NCI-H226 (cell line): ENCODE measurements around the gene CAPN15.

Experiments
- DNase-seq: peaks from one replicate; pipeline ENCODE4 v3.0.0-alpha.2; 2015

Gene CAPN15

DNA sequence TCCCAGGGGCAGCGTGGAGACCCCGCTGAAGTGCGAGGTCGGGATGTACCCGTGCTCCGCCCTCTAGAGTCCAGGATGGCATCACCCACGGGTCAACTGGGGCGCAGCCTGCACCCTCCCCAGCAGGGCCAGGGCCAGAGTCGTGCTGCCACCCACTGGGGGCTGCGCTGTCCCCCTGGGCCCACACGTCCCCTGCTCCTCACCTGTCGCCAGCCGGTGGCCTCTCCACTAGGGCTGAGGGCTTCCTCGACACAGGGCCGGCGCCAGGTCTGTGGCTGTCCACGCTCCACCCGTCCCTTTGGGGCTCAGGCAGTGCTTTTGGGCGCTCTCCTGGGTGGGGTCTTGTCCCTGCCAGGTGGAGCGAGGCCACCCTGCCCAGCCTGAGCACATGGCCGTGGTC, 21.1 kb downstream of the CAPN15 start:
- DNase-seq = no peak

DNA sequence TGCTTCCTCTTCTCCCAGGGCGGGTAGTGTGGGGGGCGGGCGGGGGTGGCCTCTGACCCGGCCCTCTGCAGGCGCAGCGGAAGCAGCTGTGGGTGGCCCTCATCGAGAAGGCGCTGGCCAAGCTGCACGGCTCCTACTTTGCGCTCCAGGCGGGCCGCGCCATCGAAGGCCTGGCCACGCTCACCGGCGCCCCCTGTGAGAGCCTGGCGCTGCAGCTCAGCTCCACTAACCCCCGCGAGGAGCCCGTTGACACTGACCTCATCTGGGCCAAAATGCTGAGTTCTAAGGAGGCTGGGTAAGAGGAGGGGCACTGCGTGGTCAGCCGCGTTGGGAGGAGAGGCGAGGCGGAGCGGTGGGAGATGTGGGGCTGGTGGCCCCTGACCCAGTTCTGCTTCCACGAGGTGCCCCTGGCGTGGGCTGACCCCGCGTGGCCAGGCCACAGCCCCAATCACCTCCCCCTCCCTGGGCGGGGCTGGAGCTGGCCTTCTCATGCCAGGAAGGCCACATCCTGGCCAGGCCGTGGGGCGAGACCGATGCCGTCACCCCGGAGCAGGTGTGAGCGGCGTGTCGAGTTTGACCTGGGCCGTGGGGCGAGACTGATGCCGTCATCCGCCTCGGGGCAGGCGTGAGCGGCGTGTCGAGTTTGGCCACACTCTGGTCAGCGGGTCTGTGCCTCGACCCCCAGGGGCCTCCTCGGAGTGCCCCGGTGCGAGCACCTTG, 22.2 kb downstream of the CAPN15 start:
- DNase-seq = no peak

DNA sequence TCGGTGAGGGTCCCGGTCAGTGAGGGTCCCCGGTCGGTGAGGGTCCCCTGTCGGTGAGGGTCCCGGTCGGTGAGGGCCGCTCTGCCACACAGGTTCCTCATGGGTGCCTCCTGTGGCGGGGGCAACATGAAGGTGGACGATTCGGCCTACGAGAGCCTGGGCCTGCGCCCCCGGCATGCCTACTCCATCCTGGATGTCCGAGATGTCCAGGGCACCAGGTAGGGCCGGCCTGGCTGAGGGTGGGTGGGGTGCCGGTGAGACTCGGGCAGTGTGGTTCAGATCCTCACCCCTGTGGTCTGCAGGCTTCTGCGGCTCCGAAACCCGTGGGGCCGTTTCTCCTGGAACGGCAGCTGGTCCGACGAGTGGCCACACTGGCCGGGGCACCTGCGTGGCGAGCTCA, 23.7 kb downstream of the CAPN15 start:
- DNase-seq = no peak

DNA sequence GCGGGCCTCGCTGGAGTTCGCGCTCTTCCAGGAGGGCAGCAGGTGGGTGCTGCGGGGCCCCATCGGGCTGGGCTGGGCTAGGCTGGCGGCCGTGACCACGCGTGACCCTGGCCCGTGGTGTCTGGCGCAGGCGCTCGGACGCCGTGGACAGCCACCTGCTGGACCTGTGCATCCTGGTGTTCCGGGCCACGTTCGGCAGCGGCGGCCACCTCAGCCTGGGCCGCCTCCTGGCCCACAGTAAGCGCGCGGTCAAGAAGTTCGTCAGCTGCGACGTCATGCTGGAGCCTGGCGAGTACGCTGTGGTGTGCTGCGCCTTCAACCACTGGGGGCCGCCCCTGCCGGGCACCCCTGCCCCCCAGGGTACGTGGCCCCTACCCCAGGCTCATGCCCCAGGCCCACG, 24.7 kb downstream of the CAPN15 start:
- DNase-seq = no peak

DNA sequence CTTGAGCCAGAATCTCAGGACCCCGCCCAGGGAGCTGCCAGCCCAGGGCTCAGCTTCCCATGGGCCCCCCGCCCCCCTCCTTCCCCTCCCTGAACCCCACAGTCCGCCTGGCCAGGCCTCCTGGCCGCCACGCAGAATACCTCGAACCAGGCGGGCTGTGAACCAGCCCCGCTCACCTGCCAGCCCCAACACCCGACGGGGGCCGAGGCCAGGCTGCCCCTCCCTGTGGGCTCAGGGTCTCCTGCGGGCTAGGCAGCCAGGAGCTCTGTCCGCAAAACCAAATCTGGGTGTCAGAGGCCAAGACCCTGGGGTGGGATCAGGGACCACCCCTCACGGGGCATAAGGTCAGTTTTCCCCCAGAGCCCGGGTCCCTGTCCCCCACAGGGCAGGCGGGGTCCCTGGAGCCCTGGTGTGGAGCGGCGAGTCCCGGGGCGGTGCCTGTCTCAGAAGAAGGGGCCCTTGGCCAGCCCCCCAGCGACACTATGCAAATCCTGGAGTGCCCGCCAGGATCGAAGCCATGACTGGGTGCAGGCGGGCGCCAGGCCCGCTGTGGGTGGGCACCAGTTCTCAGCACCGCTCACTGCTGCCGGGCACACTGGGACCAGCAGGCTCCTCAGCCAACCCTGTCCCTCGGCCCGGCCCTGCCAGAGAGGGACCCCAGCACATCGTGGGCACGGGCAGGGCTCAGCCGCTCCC, 26.2 kb downstream of the CAPN15 start:
- DNase-seq = no peak

DNA sequence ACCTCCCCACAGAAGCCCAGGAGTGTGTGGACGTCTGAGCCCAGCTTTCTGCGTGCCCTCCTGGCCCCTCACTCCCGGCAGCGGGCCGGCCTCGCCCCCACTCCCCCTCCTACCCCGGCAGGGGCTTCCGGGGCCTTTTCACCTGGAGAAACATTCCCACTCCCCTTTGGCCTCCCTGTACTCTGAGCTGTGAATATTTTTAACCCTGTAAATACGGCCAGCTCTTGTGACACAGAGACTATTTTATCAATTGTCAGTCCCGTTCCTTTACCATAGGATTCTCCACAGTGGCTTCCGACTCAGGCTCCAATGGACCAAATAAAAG, 26.7 kb downstream of the CAPN15 start:
- no peak for DNase-seq

DNA sequence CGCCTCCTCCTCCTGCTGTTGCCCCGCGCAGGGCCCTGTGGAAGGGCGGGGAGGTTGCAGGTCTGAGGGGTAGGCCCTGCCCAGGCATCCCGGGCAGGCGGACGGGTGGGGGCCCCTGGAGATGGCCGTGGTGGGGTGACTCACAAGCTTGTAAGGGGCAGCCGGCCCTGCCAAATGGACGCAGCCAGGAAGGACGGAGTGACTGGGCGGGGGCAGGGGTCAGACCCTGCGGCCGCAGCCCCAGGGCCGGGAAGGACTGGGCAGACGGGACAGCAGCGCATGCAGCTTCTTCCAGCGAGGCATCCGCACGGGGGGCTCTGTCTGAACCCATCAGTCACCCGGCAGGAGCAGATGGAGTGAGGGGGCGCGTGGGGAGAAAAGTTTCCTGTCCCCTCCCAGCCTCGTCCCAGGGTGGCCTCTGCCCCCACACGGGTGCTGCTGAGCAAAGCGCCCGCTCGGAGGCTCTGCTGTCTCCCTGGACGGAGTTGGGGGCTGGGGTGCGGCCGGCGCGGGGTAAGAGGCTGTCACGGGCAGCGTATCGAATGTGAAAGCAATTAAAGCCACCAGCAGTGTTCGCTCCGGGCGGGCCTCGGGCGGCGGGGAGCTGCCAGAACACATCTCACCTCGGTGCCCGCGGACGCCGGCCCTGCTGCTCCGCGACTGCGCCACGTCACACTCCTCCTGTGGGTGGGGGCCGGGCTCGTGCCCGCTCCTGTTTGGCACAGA, 27.3 kb downstream of the CAPN15 start:
- no peak for DNase-seq

DNA sequence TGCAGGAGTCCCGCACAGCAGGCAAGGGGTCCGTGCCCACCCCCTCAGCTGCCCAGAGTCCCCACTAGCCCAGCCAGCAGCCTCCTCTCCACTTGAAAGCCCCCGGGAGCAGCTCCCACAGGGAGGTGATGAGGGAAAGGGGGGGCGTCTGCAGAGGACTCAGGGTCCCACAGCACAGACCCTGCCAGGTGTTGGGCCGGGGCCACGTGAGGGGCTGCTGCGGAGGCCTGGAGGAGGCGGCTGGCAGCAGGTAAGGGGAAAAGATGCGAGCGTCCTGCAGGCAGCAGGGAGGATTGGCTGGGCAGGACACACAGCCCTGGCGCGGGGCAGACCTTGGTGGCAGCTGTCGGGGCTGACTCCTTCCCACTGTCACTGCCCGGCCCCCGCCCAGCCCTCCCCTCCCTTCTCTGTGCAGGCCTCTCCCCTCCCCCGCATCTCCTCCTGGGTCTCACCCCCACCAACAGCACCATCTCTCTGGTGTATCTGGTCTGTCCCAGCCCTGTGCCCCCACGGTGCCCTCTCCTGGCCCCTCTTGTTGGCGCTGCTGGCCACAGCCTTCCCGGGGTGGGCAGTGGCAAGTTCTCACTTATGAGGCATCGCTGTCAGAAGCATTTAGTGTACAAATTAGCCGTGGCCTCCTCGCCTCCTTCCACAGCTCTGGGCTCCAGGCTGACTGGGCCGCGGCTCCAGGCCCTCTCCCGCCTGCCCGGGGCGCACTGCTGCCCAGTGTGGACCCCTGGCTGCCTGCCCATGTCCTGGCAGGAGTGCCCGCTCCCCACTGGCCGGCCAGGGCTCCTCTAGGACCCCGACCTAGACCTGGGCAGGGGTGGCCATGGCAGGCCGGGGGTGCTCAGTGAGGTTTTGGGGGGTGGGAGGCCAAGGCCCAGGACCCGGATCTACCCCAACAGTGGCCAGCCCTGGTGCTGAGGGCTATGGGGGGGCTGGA, 28.3 kb downstream of the CAPN15 start:
- DNase-seq = no peak

DNA sequence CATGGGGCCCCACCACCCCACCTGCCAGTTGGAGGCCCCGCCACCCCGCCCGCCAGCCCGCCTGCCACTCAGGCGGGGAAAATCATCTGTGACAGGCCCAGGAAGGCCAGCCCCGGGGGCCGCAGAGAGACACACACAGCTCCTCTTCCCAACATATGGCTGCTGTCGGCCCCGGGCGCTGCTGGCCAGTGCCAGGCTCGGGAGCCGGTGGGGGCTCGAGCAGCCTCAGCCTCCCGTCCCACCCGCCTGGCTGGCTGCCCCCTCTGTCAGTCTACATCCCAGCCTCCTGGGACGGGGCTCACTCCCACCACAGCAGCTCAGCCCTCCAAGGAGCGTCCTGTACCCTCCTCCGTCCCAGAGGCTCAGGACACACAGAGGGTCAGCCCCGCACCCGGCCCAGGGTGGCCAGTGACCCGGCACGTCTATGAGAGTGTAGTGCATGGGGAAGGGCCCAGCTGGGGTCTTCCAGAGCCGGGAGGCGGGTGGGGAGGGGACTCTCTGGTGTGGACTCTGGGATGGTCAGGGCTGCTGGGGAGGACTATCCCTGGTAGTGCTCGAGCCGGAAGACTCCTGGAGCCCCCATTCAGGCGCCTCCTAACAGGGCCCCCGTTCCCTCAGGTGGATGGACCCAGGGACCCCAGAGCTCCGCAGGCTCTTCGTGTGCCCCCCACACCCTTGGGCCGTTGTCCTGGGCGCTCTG, 29.1 kb downstream of the CAPN15 start:
- DNase-seq = no peak

DNA sequence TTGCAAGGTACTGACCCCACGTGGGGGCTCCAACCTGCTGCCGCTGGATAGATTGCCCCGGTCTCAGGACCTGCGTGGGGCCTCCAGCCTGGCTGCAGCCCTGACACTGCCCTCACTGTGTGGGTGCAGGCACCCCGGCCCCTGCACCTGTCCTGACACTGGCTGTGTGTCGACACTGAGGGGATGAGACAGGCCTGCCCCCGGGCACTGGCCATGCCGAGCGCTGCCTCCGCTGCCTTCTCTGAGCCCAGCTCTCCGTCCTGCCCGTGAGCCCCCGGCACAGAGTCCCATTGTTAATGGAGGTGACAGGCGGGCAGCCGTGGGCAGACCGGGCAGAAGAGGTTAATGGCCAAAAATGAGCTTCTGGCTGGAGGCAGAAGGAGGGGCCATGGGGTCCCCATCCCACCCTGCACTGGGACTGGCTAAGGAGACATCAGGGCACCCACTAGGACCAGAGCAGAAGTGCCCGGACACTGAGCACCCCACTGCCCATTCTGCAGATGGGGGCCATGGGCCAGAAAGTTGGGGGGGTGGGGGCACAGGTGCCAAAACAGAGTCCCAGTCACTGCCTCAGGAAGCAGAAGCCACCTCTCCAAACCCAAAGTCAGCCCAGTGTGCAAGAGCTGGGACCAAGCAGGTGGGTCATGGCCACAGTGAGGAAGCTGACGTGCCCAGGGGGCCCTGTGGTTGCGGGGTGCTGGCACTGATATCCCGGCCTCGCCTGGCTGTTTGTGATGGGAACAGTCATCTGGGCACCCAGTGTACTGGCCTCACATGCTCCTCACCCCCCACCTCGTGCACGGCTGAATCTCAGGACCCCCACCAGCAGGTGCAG, 30.2 kb downstream of the CAPN15 start:
- DNase-seq = no peak

DNA sequence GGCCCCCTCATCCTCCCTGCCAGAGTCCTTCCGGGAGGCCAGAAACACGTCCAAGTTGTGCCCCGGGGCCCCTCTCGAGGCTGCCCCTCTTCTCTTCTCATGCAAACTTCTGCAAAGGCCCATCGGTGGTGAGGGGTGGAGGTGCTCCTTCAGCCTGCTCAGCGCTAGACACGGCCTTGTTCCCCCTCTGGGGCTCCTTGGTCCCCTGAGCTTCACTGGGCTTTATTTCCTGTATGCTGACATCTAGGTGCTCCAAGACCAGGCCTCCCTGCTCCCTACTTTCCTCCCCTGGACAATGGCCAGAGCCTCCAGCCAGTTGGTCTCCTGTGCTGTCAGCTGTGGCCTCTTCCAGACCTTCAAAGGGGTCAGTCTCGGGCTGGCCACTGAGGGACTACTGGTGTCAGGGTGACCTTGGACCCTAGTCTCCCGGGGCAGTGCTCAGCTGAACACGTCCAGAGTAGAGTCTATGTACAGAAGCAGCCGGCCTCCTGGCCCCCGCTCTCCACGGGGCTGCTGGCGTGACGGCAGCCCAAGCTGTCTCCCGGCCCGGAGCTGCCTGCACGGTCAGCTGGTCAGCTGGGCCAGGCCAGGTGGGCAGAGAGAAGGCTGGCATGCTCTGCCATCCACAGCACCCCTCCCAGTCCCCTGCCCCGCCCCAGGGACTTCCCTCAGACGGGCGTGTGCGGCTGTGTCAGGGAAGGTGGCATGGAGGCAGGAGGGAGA, 30.9 kb downstream of the CAPN15 start:
- no peak for DNase-seq

DNA sequence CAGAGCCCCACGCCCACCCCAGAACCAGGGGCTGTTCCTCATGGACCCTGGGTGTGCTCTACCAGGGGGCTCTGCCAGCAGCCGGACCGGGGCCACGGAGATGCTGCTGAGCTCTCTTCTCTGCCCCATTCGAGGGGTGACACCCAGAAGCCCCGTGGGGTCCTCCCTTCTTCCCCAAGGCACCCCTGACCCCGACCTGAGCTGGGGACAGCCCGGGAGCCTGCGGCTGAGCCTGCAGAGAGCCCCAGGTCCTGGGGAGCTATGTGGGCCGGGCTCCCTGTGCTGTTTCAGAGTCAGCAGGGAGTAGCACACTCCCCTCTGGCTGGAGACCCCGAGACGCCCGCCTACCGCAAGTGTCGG, 31.5 kb downstream of the CAPN15 start:
- DNase-seq = no peak

DNA sequence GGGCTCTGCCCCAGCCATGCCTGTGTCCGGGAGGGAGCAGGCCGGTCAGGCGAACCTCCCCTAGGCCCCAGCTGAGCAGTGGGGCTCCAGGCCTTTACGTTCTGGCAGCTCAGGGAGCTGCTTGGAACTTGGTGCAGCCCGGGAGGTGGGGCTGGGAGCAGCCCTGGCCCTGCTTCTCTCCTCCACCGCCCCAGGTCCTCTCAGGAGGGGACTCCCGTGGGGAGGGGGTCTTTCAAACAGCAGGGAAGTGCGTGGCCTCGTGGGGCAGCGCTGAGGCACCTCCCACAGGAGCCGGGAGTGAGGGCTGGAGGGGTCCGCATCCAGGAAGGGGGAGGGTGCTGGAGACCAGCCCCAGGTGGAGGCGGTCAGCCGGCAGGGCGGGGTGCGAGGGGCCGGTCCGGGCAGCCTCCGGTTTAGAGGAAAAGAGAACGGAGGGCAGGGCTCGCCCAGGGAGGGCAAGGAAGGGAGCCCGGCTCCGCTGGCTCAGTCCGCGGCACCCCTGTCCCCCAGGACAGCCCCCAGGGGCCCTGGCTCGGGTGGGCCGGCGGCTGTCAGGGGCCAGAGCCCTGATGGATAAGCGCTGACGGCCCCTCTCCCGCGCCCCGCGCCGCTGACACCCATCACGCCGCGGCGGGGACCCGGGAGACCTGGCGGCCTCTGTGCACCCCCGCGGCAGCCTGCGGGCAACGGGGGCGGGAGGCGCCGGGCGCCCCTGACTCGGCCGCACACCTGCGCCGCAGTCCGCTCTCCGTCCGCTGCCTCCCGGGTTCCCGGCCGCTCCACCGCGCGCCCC, 32.1 kb downstream of the CAPN15 start:
- no peak for DNase-seq

DNA sequence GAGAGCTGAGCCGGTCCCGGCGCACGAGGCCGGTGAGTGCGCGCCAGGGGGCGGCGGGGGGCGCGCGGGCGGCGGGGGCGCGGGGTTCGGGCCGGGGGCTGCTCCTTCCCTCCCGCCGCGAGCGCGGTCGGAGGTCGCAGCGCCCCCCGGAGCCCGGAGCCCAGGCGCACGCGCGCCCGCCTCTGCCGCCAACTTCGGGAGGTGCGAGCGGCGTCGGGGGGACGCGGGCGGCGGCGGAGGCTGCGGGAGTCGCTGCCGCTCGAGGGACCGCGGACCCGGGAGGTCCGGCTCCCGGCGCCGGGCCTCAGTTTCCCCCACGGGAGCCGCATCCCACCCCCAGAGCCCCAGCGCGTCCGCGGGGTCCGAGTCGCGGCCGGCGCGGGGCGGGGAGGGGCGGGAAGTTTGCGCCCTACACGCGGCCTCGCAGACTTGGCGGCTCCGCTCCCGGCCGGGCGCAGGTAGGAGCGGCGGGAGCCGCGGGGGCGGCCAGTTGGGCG, 32.7 kb downstream of the CAPN15 start, which contains the start of gene PRR35:
Gene PRR35 (plus strand): TSS at position 191 of the 497 bp plus-strand sequence. CDS start 2,901 bp downstream, outside the sequence.
- DNase-seq = no peak

DNA sequence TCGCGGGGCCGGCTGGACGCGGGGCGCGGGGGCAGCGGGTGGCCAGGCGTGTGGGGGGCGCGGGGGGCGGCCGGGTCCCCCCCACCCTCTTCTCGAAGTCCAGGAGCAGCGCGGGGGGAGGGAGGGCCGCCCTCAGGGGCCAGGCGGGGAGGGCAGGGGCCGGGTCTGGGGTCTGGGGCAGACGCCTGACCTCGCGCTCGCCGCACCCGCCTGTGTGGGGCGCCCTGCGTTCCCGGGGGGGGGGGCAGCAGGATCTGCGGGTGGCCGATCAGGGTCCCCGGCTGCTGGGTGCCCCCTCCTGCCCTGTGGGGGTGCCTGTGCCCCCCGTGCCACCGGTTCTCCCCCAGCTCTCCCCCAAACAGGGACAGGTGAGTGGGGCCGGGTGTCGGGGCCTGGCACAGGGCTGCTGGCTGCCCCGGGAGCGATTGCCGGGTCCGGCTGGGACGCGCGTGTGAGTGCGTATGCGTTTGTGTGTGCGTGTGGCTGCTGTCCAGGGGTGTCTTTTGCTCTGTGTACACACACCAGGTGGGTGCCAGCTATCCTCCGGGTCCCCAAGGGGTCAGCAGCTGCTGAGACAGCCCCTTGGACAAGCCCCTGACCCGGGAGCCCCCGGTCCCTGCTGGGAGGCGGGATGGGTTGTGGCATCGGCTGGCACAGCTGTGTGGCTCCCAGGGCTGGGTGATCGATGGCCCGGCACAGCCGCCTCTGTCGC, 33.3 kb downstream of the CAPN15 start:
- no peak for DNase-seq

DNA sequence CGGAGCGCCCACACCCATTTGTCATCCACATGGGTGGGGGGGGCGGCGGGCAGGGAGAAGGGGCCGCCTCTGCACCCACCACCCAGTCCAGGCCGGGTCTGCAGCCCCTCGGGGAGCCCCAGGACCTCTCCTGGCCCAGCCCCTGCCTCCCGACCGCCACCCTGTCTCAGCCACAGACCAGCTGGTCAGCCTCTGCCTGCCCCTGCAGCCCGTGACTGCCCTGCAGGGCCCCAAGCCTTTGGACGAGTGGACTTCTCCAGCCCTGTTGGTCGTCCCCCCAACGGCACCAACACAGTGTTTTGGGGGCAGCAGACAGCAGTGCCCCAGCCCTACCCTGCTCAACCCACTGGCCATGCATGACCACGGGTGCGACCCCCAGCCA, 33.9 kb downstream of the CAPN15 start:
- DNase-seq = no peak

DNA sequence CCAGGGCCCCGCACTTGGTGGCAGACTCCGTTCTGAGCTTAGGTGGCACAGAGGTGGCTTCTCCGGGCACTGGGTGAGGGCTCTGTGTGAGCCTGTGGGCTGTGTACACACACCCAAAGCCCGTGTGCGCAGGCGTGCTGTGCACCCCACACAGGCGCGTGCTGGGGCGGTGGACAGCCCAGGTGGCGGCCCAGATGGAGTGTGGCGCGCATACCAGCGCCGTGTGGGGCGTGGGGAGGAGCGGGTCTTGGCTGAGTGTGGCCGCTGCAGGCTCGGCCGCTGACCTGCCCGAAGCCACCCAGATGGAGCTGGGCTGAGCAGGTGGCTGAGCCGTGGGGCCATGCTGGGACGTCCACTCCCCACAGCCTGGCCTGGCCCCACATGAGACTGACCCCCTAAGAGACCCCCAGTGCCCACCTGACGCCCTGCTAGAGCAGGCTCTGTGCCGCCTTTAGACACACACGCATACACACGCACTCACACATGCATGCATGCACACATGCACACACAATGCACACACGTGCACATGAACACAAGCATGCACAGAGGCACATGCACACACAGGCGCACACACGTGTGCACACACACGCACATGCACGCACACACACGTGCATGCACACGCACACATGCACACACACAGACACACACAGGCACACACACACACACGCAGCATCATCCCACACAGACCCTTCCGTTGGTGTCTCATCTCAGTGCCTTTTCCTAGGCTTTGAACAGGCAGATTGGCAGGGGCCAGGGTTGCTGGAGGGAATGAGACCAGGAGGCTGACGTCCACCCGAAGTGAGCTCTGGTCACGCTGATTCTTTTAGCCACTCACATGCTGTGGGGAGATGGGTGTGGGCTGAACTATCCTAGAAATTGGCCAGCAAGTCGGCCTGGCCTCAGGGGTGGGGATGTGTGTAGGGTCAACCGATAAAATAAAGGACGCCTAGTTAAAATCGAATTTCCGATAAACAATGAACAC, 34.7 kb downstream of the CAPN15 start:
- no peak for DNase-seq
